ENCODE data around the gene HHLA2. TPM values are rescaled to one million over a fixed set of nuclear protein-coding genes. Genes with fewer than 3 reads are reported as not detected.

The HHLA2 gene
- total and polyA plus RNA-seq, 7 donors: 0.71 to 97.8 (median 71.7) TPM; not detected in 3

DNA sequence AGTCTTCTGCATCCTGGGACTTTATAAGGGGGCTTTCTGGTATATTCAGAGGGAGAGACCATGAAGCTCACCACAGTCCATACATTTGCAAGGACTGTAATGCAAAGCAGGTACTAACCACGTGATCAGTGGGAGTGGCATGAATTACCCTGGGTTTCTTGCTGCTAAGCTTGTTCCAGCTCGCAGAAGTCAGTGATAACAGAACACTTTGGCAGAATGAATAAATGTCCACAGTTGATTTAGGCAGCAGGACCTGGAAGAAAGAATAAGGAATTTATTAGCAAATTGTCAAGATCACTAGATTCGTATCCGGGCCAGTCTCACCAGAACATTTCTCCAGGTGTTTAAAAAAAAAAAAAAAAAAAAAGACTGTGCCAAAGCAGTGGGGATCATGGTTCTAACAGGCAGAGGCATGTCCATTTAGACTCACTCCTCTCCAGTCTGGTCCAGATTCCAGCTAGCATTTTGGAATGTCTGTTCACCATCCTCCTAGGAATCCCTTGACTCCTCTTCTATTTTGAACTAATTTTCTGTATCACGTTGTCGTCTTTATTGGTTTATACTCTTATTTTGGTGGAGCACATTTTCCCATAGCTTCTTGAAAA, 24.5 kb downstream of the HHLA2 start:
- WGBS, 2 donors: 63 to 84% methylated on average over 6 of the region's 6 CpGs
- intact Hi-C loops (cut with DNase I): no loop called here

DNA sequence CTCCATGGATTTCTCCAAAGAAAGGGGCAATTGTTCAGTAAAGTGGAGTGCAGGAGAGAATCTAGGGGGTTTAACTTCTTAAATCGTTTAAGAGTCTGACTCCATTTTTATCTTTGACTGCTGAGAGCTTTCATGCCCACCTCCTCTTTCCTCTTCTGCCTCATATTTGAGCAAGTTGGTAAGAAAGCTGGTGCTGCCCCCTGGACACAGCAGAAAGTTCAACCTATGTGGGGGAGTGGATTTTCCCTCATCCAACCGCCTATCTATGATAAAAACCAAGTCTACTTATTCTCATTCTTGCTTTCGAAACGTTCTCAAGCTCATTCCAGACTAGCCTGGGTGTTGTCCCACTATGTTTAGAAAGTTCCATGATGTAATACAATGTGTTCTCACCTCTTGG, 26.0 kb downstream of the HHLA2 start:
- Histone ChIP-seq H3K4me1 (peaks cover 0 to 13% (median 6%) of the 10 kb centered on the region in 4 donors), H3K9me3 (peaks cover 0 to 2% (median 0%) of the 10 kb centered on the region in 4 donors), H3K27me3 (no peaks in the 10 kb centered on the region), H3K27ac (no peak overlapping the region), H3K36me3 (no peaks in the 10 kb centered on the region), H3K4me3 (no peak overlapping the region)
- 80 to 90% methylated on average over 4 of the region's 4 CpGs for WGBS, 2 donors
- intact Hi-C loops (cut with DNase I): no loop called here
- TF ChIP-seq, protein P1, sequence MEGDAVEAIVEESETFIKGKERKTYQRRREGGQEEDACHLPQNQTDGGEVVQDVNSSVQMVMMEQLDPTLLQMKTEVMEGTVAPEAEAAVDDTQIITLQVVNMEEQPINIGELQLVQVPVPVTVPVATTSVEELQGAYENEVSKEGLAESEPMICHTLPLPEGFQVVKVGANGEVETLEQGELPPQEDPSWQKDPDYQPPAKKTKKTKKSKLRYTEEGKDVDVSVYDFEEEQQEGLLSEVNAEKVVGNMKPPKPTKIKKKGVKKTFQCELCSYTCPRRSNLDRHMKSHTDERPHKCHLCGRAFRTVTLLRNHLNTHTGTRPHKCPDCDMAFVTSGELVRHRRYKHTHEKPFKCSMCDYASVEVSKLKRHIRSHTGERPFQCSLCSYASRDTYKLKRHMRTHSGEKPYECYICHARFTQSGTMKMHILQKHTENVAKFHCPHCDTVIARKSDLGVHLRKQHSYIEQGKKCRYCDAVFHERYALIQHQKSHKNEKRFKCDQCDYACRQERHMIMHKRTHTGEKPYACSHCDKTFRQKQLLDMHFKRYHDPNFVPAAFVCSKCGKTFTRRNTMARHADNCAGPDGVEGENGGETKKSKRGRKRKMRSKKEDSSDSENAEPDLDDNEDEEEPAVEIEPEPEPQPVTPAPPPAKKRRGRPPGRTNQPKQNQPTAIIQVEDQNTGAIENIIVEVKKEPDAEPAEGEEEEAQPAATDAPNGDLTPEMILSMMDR (IDR thresholded peaks at IDR 0.05): no peak
- no peak for TF ChIP-seq POLR2A (IDR thresholded peaks at IDR 0.05)
- no peak for DNase-seq

More for the DNA sequence above, 24.5 kb downstream of the HHLA2 start:
- peaks cover 0 to 13% (median 6%) of the 10 kb centered on the region in 4 donors for H3K4me1 ChIP-seq
- no peak overlapping the region for H3K27ac ChIP-seq
- H3K27me3 ChIP-seq: no peaks in the 10 kb centered on the region
- H3K9me3 ChIP-seq: peaks cover 0 to 2% (median 0%) of the 10 kb centered on the region in 4 donors
- no peaks in the 10 kb centered on the region for H3K36me3 ChIP-seq
- H3K4me3 ChIP-seq: no peak overlapping the region
- no peak for DNase-seq
- TF ChIP-seq, protein P1 (IDR thresholded peaks at IDR 0.05): no peak
- TF ChIP-seq POLR2A (IDR thresholded peaks at IDR 0.05) (no peak), EP300 (IDR thresholded peaks at IDR 0.05) (no peak), POLR2AphosphoS5 (IDR thresholded peaks at IDR 0.05) (no peak)

DNA sequence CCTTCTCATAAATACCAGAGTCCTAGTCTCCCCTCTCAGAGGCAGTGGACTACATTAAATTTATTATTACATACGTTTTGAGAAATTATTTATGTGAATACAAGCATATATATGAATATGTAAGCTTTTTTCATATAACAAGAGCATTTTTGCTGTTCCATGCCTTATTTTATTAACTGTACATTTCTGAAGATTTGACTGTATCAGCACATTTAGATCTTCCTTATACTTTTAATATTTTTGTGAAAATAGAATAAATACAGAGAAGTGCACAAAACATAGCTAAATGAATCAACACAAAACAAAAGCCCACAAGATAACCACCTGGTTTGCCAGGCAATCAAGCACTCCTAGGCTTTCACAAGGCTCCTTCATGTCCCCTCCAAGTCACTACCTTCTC, 27.8 kb downstream of the HHLA2 start:
- DNase-seq: no peak
- Histone ChIP-seq H3K4me1 (peaks cover 0 to 19% (median 5%) of the 10 kb centered on the region in 4 donors), H3K36me3 (no peaks in the 10 kb centered on the region), H3K27ac (no peak overlapping the region), H3K9me3 (peaks cover 0 to 2% (median 0%) of the 10 kb centered on the region in 4 donors), H3K27me3 (no peaks in the 10 kb centered on the region), H3K4me3 (no peak overlapping the region)
- intact Hi-C loops (cut with DNase I): no loop called here
- 80 to 89% methylated on average over 1 of the region's 1 CpG for WGBS, 2 donors
- TF ChIP-seq POLR2A (IDR thresholded peaks at IDR 0.05): no peak
- TF ChIP-seq EP300 (IDR thresholded peaks at IDR 0.05): no peak
- no peak for TF ChIP-seq POLR2AphosphoS5 (IDR thresholded peaks at IDR 0.05)
- TF ChIP-seq, protein P1 (IDR thresholded peaks at IDR 0.05): no peak

DNA sequence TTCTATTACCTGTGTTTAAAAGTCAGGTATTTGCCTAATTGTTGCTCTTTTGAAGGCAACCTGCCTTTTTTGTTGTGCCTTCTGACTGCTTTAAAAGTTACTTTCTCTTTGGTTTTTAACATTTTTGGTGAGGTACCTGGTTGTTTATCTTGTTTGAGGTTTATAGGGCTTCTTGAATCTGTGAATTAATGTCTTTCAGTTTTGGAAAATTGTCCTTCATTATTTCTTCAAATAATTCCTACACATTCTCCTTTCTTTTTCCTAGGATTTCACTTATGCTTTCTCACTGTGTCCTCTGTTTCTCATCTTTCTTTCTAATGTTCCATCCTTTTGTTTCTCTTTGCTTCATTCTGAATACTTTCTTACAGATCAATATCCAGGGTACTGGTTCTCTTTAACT, 30.8 kb downstream of the HHLA2 start:
- H3K27ac ChIP-seq: no peak overlapping the region
- DNase-seq: no peak
- H3K9me3 ChIP-seq: peaks cover 0 to 2% (median 0%) of the 10 kb centered on the region in 4 donors
- TF ChIP-seq EP300 (IDR thresholded peaks at IDR 0.05) (no peak), POLR2AphosphoS5 (IDR thresholded peaks at IDR 0.05) (no peak), POLR2A (IDR thresholded peaks at IDR 0.05) (no peak)
- TF ChIP-seq, protein P1 (IDR thresholded peaks at IDR 0.05): no peak
- intact Hi-C loops (cut with DNase I): no loop called here
- H3K27me3 ChIP-seq: no peaks in the 10 kb centered on the region
- no peaks in the 10 kb centered on the region for H3K36me3 ChIP-seq
- peaks cover 0 to 11% (median 0%) of the 10 kb centered on the region in 4 donors for H3K4me1 ChIP-seq
- no peak overlapping the region for H3K4me3 ChIP-seq

Data from sigmoid colon (tissue), 7 donors.